Smooth muscle cell (in vitro differentiated cells): ENCODE data around the gene CPSF7. TPM values are rescaled to one million over a fixed set of nuclear protein-coding genes. Genes with fewer than 3 reads are reported as not detected.
"Not testable (repeated sequence)": the region's sequence is repeated elsewhere in the genome, so short reads cannot be mapped to it uniquely, and the experiment has no call there.

Experiments
- DNase-seq: peaks from one replicate; lab custom pipeline; 2025; ENCODE audit not compliant: unreplicated experiment; lab: John Stamatoyannopoulos, UW
- H2AFZ ChIP-seq: fragments of 200-600 bp; sonication (generic); 2 replicates; pipeline ENCODE4 v1.6.0; 2016; ENCODE audit warnings: antibody characterized with exemption, low read depth, mild to moderate bottlenecking
- H3F3A ChIP-seq: fragments of 200-600 bp; sonication (generic); 2 replicates; pipeline ENCODE4 v1.6.0; 2017; ENCODE audit warnings: antibody characterized with exemption, low read depth
- H3K27ac ChIP-seq: fragments of 200-600 bp; sonication (generic); 2 replicates; pipeline ENCODE4 v1.5.1; 2016; ENCODE audit warnings: low read depth, mild to moderate bottlenecking
- H3K27me3 ChIP-seq: fragments of 200-600 bp; sonication (generic); 2 replicates; pipeline ENCODE4 v1.6.1; 2016; ENCODE audit warnings: low read depth, mild to moderate bottlenecking
- H3K36me3 ChIP-seq: fragments of 200-600 bp; sonication (generic); 2 replicates; pipeline ENCODE4 v1.5.1; 2016; ENCODE audit warnings: low read depth
- H3K4me1 ChIP-seq: fragments of 200-600 bp; sonication (generic); 2 replicates; pipeline ENCODE4 v1.5.1; 2016; ENCODE audit warnings: low read depth
- H3K4me2 ChIP-seq: fragments of 200-600 bp; sonication (generic); 2 replicates; pipeline ENCODE4 v1.6.0; 2016; ENCODE audit warnings: mild to moderate bottlenecking
- H3K4me3 ChIP-seq: fragments of 200-600 bp; sonication (generic); 2 replicates; pipeline ENCODE4 v1.5.1; 2016; ENCODE audit warnings: mild to moderate bottlenecking
- H3K79me2 ChIP-seq: fragments of 200-600 bp; sonication (generic); 2 replicates; pipeline ENCODE4 v1.6.0; 2016; ENCODE audit warnings: low read depth, mild to moderate bottlenecking
- H3K9ac ChIP-seq: fragments of 200-600 bp; sonication (generic); 2 replicates; pipeline ENCODE4 v1.6.0; 2016; ENCODE audit warnings: low read depth
- H3K9me3 ChIP-seq: fragments of 200-600 bp; sonication (generic); replicated peaks from 2 replicates; pipeline ENCODE4 v1.5.1; 2016; ENCODE audit warnings: low read depth
- H4K20me1 ChIP-seq: fragments of 200-600 bp; sonication (generic); 2 replicates; pipeline ENCODE4 v1.6.0; 2016; ENCODE audit warnings: low read depth
- WGBS: methylation state at CpG from one replicate; pipeline ENCODE4 v1.1.7; 2016; ENCODE audit warnings: low lambda C conversion rate; 5-methylcytosine and 5-hydroxymethylcytosine counted together
- polyA plus RNA-seq: library from polyadenylated mRNA; unstranded; fragments of >200 nt; fragmentation: Nextera tagmentation; extraction: Ambion mirVana; gene quantifications from 2 replicates; pipeline ENCODE4 v1.2.1, GENCODE V29; 2016
- total RNA-seq: library from RNA; depleted of rRNA; stranded (reverse); fragments of >200 nt; gene quantifications from 2 replicates; pipeline ENCODE4 v1.2.3, GENCODE V29; 2014
- TF ChIP-seq, protein P1 (sequence below): fragments of 200-600 bp; sonication (generic); IDR thresholded peaks from 2 replicates; pipeline ENCODE4 v1.5.1; 2017; ENCODE audit warnings: borderline replicate concordance, mild to moderate bottlenecking, antibody characterized with exemption; ENCODE audit not compliant: insufficient read depth, poor library complexity, severe bottlenecking

The CPSF7 gene
- total and polyA plus RNA-seq, 2 experiments from 2014 or later = 26.2 to 35.1 TPM

DNA sequence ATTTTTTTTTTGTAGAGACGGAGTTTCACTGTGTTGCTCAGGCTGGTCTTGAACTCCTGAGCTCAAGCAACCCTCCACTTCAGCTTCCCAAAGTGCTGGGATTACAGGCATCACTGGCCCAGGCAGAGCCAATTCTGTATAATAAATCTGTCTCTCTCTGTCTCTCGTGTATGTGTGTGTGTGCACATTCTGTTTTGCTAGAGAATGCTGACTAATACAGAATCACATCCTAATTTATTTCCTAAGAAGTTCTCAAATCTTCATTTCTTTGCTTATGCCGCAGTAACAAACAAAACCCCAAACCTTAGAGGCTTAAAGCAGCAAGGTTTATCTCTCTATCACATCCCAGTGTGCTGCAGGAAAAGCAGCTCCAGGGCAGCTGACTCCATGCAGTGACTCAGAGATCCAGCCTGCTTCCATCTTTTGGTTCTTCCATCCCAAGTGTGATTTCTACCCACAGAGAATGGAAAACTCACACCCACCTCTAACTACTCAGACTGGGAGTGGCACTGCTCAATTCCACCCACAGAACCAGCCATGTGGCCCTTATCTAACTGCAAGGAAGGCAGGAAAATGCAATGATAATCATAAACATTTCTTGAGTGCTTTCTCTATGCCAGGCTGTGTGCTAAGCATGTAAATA lies 43.7 kb upstream of the CPSF7 start:
- Histone ChIP-seq H3K36me3 (no peaks in the 10 kb centered on the region), H3K79me2 (no peaks in the 10 kb centered on the region), H3K9ac (no peak overlapping the region), H3K4me1 (no peaks in the 10 kb centered on the region), H4K20me1 (peaks cover 60% of the 10 kb centered on the region), H2AFZ (no peak overlapping the region), H3K9me3 (no peaks in the 10 kb centered on the region), H3F3A (peaks cover 10% of the 10 kb centered on the region), H3K27me3 (no peaks in the 10 kb centered on the region), H3K27ac (no peak overlapping the region), H3K4me3 (no peak overlapping the region), H3K4me2 (no peak overlapping the region)
- 69% methylated on average over 3 of the region's 3 CpGs for WGBS
- TF ChIP-seq, protein P1, sequence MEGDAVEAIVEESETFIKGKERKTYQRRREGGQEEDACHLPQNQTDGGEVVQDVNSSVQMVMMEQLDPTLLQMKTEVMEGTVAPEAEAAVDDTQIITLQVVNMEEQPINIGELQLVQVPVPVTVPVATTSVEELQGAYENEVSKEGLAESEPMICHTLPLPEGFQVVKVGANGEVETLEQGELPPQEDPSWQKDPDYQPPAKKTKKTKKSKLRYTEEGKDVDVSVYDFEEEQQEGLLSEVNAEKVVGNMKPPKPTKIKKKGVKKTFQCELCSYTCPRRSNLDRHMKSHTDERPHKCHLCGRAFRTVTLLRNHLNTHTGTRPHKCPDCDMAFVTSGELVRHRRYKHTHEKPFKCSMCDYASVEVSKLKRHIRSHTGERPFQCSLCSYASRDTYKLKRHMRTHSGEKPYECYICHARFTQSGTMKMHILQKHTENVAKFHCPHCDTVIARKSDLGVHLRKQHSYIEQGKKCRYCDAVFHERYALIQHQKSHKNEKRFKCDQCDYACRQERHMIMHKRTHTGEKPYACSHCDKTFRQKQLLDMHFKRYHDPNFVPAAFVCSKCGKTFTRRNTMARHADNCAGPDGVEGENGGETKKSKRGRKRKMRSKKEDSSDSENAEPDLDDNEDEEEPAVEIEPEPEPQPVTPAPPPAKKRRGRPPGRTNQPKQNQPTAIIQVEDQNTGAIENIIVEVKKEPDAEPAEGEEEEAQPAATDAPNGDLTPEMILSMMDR = no peak
- no peak for DNase-seq

DNA sequence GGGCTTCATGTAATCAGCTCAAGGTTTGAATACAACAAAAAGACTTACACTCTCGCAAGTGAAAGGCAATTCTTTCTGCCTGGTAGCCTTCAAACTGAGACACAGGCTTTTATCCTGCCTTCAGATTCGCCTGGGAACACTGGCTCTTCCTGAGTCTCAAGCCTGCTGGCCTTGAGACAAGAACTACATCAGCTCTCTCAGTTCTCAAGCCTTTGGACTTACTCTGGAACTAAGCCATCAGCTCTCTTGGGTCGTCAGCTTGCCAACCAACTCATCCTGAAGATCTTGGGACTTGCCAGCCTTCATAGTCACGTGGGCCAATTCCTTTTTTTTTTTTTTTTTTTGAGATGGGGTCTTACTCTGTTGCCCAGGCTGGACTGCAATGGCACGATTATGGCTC lies 43.1 kb upstream of the CPSF7 start:
- H3K4me2 ChIP-seq = no peak overlapping the region
- H4K20me1 ChIP-seq = peaks cover 57% of the 10 kb centered on the region
- H3K9ac ChIP-seq = no peak overlapping the region
- H3K36me3 ChIP-seq = no peaks in the 10 kb centered on the region
- H3K27me3 ChIP-seq = no peaks in the 10 kb centered on the region
- peaks cover 10% of the 10 kb centered on the region for H3F3A ChIP-seq
- no peaks in the 10 kb centered on the region for H3K4me1 ChIP-seq
- TF ChIP-seq, protein P1 = no peak
- no peak overlapping the region for H2AFZ ChIP-seq
- no peak overlapping the region for H3K27ac ChIP-seq
- no peak for DNase-seq
- no peak overlapping the region for H3K4me3 ChIP-seq
- H3K9me3 ChIP-seq = no peaks in the 10 kb centered on the region
- no peaks in the 10 kb centered on the region for H3K79me2 ChIP-seq
- WGBS = 98% methylated on average over 5 of the region's 5 CpGs

DNA sequence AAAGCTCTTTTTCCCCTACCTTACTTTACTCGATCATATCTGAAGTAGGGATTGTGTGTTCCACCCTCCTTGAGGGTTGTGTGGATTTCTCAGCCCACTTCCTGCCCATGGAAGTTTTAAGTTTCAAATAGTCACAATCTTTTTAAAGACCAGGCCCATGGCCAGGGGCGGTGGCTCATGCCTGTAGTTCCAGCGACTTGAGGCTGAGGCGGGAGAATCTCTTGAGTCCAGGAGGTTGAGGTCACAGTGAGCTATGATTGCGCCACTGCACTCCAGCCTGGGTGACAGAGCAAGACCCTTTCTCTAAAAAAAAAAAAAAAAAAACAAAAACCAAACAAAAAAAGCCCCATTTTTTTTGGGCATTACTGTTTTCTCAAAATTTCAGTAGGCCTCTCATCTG lies 42.5 kb upstream of the CPSF7 start:
- WGBS = 64% methylated on average over 5 of the region's 5 CpGs
- Histone ChIP-seq H3K4me3 (no peak overlapping the region), H3K9ac (no peak overlapping the region), H3K4me2 (no peak overlapping the region), H3K4me1 (no peaks in the 10 kb centered on the region), H3K79me2 (no peaks in the 10 kb centered on the region), H3F3A (peaks cover 10% of the 10 kb centered on the region), H3K36me3 (no peaks in the 10 kb centered on the region), H2AFZ (no peak overlapping the region), H3K27ac (no peak overlapping the region), H3K9me3 (no peaks in the 10 kb centered on the region), H3K27me3 (no peaks in the 10 kb centered on the region), H4K20me1 (peaks cover 52% of the 10 kb centered on the region)
- TF ChIP-seq, protein P1 = no peak
- DNase-seq = no peak

DNA sequence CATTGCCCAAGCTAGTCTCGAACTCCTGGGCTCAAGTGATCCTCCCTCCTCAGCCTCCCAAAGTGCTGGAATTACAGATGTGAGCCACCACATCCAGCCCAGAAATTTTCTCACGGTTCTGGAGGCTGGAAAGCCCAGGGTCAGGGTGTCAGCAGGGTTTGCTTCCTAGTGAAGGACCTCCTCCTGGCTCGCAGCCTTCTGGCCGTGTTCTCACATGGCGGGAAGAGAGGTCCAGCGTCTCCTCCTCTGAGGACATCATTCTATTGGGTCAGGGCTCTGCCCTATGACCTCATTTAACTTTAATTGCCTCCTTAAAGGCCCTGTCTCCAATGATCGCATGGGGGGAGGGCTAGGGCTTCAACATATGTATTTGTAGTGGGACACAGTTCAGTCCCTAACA lies 38.2 kb upstream of the CPSF7 start:
- no peak overlapping the region for H3K9ac ChIP-seq
- no peaks in the 10 kb centered on the region for H3K9me3 ChIP-seq
- no peak overlapping the region for H3K27ac ChIP-seq
- no peaks in the 10 kb centered on the region for H3K36me3 ChIP-seq
- H2AFZ ChIP-seq = no peak overlapping the region
- H3K4me3 ChIP-seq = no peak overlapping the region
- H4K20me1 ChIP-seq = peaks cover 40% of the 10 kb centered on the region
- no peaks in the 10 kb centered on the region for H3K4me1 ChIP-seq
- DNase-seq = no peak
- peaks cover 5% of the 10 kb centered on the region for H3F3A ChIP-seq
- no peaks in the 10 kb centered on the region for H3K79me2 ChIP-seq
- H3K27me3 ChIP-seq = no peaks in the 10 kb centered on the region
- H3K4me2 ChIP-seq = no peak overlapping the region
- TF ChIP-seq, protein P1 = no peak
- 80% methylated on average over 7 of the region's 7 CpGs for WGBS

DNA sequence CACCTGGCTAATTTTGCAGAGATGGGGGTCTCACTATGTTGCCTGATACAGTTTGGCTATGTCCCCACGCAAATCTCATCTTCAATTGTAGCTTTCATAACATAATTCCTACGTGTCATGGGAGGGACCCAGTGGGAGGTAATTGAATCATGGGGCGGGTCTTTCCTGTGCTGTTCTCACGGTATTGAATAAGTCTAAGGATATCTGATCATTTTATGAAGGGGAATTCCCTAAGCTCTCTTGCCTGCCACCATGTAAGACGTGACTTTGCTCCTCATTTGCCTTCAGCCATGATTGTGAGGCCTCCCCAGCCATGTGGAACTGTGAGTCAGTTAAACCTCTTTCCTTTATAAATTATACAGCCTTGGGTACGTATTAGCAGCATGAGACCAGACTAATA lies 37.8 kb upstream of the CPSF7 start:
- 86% methylated on average over 6 of the region's 6 CpGs for WGBS
- H3K27me3 ChIP-seq, H3K9ac ChIP-seq, DNase-seq, H3K4me2 ChIP-seq, H3K9me3 ChIP-seq, H3K36me3 ChIP-seq, H3K79me2 ChIP-seq, H3K27ac ChIP-seq, H3K4me3 ChIP-seq, H3F3A ChIP-seq, H2AFZ ChIP-seq, H3K4me1 ChIP-seq: not testable (repeated sequence)
- H4K20me1 ChIP-seq = peaks cover 44% of the 10 kb centered on the region
